GM21367 (cell line): ENCODE measurements around the gene IFI35.

Experiments
- ATAC-seq: cut with Tn5 transposase; IDR thresholded peaks from one replicate; pipeline ENCODE4 v1.9.1; 2021; ENCODE audit not compliant: unreplicated experiment

IFI35 gene

DNA sequence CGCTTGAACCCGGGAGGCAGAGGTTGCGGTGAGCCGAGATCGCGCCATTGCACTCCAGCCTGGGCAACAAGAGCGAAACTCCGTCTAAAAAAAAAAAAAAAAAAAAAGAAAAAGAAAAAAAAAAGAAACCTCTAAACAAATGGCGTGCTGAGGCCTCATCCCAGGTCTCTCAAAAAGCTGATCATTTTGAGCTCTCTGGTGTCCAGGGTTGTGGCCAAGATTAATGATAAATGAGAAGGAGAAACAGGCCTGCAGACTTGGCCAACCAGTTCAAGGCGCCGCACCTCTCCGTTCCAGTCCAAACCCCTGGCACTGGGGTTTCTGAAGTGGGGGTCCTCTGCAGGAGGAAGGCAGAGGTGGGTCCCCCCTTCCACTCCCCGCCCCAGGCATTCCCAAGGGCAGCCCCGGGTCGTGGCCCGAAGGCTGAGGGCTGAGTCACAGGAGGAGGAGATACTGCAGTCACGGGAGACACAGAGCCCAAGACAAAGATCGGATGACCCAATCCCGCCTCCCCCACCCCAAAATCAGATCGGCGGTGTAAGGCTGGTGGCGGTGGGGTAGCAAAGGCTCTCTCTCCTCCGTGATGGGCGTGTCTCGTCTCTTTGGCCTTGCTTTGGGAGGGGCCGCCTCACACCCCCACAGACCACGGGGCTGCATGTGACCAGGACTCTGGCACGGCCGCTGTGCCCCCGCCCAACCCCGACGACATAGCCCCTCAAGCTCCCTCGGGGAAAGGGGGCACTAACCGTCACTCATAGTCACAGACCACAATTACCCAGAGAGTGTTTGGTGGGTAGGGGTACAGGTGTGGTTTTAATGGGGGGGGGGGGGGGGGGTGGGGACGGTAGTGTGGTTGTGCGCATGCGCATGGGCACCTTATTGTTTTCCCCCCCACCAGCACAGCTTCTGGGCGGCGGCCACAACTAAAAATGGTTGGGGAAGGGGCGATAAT lies 14.5 kb downstream of the IFI35 start:
- ATAC-seq = no peak

GRCh38 chr17:43021741-43022512 lies 15.3 kb downstream of the IFI35 start, which contains the start of gene VAT1:
Gene VAT1, minus strand, starts transcription at chr17:43022385. Its CDS starts 63 bp downstream, at chr17:43022322.
- no peak for ATAC-seq

DNA sequence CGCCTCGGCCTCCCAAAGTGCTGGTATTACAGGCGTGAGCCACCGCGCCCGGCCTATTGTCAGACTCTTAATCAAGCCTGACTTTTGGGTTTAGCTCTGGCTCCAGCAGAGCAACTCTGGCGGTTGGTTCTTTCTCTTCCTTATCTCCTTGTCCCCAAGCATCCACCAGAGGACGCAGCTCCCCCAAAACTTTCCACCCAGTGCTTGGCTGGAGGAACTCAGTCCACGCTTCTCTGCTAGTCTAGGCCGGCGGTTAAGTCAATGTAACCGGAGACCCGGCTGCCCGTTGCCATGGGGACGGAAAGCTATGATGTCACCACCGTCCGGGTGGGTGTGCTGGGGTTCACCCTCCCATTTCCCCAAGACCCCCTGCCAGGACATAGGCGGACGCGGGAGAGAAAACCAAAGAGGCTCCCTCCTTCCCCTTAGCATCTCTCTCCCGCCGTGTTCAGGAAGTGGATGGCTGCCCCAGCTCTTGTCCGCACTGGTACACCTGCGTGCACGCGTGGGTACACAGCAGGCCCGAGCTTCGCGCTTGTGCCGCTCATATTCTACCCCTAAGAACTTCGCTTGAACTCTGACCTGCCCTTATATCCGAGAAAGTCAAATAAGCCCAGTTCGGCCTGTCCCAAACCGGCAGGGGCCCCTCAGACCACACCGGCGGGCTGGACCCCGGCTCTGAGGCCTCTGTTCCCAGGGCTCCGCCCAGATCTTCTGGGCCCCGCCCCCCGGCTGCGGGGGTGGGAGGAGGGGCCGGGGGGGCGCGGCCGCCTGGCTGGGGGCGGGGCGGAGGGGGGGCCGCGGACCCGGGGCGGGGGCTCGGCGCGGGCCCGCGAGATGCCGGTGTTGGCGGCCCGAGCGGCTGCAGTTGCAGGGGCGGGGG lies 18.1 kb downstream of the IFI35 start, which contains the start of gene RND2:
Gene RND2, plus strand, starts transcription at position 825 of the 883 bp plus-strand sequence. CDS start 117 bp downstream, outside the sequence.
- ATAC-seq = no peak

GRCh38 chr17:43025290-43025657 lies 18.7 kb downstream of the IFI35 start:
- no peak for ATAC-seq

- ATAC-seq = no peak
Observed at GRCh38 chr17:43025766-43026537, 19.4 kb downstream of the IFI35 start.

DNA sequence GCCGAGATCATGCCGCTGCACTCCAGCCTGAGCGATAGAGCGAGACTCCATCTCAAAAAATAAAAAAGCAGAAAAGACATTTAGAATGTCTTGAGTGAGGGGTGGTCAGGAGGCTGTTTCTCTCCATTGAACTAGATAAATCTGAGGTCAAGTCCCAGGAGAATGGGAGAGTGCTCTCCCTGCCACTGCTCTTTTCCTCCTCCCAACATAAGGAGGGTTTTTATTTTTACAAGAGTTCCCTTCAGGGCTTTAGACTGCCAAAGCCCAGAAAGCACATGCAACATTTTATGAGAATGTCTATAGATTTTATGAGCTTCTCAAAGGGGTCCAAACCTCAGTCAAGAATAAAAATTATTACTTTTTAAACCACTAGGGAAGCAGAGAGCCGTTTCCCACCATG lies 20.0 kb downstream of the IFI35 start:
- ATAC-seq = no peak

- no peak for ATAC-seq
Observed at GRCh38 chr17:43027091-43028032, 20.8 kb downstream of the IFI35 start.

DNA sequence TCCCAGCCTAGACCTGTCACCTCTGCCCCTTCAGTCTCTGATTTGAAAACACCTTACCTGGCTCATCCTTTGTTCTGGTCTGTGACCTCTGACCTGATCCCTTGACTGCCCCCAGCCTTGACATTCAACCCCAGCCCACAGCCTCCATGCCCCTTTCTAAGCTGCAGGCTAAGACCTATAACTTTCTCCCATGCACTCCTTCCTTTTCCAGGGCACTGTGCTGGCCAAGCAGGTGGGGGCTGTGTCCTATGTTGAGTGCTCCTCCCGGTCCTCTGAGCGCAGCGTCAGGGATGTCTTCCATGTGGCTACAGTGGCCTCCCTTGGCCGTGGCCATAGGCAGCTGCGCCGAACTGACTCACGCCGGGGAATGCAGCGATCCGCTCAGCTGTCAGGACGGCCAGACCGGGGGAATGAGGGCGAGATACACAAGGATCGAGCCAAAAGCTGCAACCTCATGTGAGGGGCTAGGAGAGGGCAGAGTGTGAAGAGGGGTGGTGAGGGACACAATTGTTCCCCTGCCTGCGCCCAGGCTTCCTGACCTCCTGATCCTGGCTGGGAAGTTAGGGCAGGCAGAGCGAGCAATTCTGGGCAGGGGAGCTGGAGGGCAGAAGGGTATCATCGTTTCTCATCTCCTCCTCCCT lies 21.8 kb downstream of the IFI35 start:
- no peak for ATAC-seq

GRCh38 chr17:43030137-43030767 lies 23.7 kb downstream of the IFI35 start:
- no peak for ATAC-seq

- no peak for ATAC-seq
Observed at GRCh38 chr17:43031666-43032065, 25.1 kb downstream of the IFI35 start.

- no peak for ATAC-seq
Observed at GRCh38 chr17:43033948-43034881, 27.6 kb downstream of the IFI35 start.

- ATAC-seq = no peak
Observed at GRCh38 chr17:43034894-43035293, 28.3 kb downstream of the IFI35 start.

DNA sequence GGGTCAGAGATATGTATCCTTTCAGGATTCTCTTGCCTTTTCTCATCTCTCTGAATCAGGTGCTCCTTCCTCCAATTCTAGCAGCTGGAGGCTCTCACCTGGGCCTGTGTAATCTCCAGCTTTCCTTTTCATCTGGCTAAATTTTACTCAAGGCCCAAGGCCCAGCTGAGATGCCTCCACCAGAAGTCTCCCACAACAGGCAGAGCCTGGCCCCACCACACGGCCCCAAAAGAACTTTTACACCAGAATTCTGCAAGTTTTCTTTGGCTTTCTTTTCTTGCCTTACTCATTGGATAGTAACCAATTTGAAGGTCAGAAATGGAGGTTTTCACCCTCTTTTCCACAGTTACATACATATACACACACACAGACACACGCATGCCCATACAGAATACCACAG lies 33.1 kb downstream of the IFI35 start:
- no peak for ATAC-seq

GRCh38 chr17:43040655-43041054 lies 34.1 kb downstream of the IFI35 start:
- no peak for ATAC-seq

- ATAC-seq = no peak
Observed at GRCh38 chr17:43042025-43042628, 35.5 kb downstream of the IFI35 start.

- no peak for ATAC-seq
Observed at GRCh38 chr17:43043307-43043706, 36.7 kb downstream of the IFI35 start.

GRCh38 chr17:43044024-43044423 lies 37.4 kb downstream of the IFI35 start:
- ATAC-seq = no peak
